ENCODE results near the gene KRT14.

KRT14 gene

GRCh38 chr17:41536741-41537613 is 49.7 kb downstream of the KRT14 start:
- in situ Hi-C loops (cut with HindIII; ENCODE audit: low sequenced_read_pairs) = loop anchor here (10.0 to 25.0 kb wide), 2 partner anchors 132 to 625 kb away; no protein-coding TSS in a partner anchor

GRCh38 chr17:41535764-41536481 is 50.8 kb downstream of the KRT14 start:
- in situ Hi-C loops (cut with HindIII; ENCODE audit: low sequenced_read_pairs) = loop anchor here (10.0 to 25.0 kb wide), 2 partner anchors 131 to 624 kb away; no protein-coding TSS in a partner anchor

GRCh38 chr17:41534899-41535546 is 51.7 kb downstream of the KRT14 start:
- in situ Hi-C loops (cut with HindIII; ENCODE audit: low sequenced_read_pairs) = loop anchor here (10.0 to 25.0 kb wide), 2 partner anchors 130 to 623 kb away; no protein-coding TSS in a partner anchor

GRCh38 chr17:41533613-41534012 is 53.1 kb downstream of the KRT14 start:
- in situ Hi-C loops (cut with HindIII; ENCODE audit: low sequenced_read_pairs) = loop anchor here (10.0 to 25.0 kb wide), 2 partner anchors 129 to 621 kb away; no protein-coding TSS in a partner anchor

DNA sequence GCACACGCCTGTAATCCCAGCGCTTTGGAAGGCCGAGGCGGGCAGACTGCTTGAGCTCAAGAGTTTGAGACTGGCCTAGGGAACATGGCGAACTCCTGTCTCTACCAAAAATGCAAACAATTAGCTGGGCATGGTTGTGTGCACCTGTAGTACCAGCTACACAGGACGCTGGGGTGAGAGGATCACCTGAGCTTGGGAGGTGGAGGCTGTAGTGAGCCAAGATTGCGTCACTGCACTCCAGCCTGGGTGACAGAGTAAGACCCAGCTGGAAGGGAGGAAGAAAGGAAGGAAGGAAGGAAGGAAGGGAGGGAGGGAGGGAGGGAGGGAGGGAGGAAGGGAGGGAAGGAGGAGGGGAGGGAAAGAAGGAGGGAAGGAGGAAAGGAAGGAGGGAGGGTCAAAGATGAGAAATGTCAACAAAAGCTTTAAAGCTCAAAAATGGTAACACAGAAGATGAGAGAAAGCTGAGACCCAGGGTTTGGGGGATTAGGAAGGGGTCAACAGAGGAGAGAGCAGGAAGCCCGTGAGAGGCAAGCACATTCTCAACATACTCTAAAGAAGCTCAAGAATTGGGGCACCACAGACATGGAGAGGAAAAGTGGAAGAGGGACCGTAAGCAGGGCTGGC is 53.6 kb downstream of the KRT14 start:
- in situ Hi-C loops (cut with HindIII; ENCODE audit: low sequenced_read_pairs) = loop anchor here (10.0 to 25.0 kb wide), 2 partner anchors 128 to 621 kb away; no protein-coding TSS in a partner anchor
